ENCODE measurements around the gene EFS. TPM values are rescaled to one million over a fixed set of nuclear protein-coding genes. Genes with fewer than 3 reads are reported as not detected.

The EFS gene
- total and polyA plus RNA-seq, 2 donors (not counting 1 experiment from before 2014, with no cell fraction given) = not detected

DNA sequence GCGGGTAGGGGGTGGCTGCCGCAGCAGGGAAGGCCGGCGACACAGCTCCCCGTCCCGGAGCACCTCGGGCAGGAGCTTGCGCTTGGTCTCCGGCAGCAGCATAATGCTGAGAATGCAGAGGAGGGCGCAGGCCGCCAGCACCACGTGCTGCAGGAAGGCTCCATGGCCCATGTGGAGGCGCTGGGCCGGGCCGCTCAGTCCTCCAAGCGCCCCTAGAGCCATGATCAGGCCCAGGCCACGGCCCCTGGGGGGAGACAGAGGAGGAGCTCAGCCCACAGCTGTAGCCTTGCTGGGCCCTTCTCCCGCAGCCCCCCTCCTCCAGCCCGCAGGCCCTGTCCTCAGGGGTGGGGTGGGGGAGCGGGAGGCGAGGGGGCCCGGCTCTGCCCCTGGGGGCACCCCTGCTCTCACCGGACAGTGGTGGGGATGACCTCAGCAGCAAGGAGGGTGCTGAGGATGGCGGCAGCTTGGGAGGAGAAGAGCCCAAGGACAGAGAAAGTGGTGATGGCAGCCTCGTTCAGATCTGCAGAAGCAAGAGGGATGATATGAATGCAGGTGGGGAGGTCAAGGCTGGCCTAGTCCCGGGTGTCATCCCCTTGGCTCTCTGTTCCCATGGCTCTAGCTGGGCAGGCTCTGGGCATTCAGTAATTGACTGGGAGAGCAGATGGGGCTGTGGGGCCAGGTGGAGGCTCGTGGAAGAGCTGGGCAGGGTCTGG lies 18.1 kb downstream of the EFS start:
- TF ChIP-seq EZH2 (IDR thresholded peaks at IDR 0.05; ENCODE audit: borderline replicate concordance, insufficient read depth, low read depth, low read length, poor library complexity, severe bottlenecking) = no peak
- TF ChIP-seq, protein P1, sequence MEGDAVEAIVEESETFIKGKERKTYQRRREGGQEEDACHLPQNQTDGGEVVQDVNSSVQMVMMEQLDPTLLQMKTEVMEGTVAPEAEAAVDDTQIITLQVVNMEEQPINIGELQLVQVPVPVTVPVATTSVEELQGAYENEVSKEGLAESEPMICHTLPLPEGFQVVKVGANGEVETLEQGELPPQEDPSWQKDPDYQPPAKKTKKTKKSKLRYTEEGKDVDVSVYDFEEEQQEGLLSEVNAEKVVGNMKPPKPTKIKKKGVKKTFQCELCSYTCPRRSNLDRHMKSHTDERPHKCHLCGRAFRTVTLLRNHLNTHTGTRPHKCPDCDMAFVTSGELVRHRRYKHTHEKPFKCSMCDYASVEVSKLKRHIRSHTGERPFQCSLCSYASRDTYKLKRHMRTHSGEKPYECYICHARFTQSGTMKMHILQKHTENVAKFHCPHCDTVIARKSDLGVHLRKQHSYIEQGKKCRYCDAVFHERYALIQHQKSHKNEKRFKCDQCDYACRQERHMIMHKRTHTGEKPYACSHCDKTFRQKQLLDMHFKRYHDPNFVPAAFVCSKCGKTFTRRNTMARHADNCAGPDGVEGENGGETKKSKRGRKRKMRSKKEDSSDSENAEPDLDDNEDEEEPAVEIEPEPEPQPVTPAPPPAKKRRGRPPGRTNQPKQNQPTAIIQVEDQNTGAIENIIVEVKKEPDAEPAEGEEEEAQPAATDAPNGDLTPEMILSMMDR (IDR thresholded peaks at IDR 0.05) = no peak
- Histone ChIP-seq H3K79me2 (ENCODE audit: control insufficient read depth, insufficient read depth, low read length) (no peaks in the 10 kb centered on the region), H3K27ac (ENCODE audit: low read length in 2 of 2) (no peak overlapping the region), H3K9ac (ENCODE audit: low read length) (no peak overlapping the region), H4K20me1 (ENCODE audit: control insufficient read depth, insufficient read depth, low read length, poor library complexity, severe bottlenecking) (no peaks in the 10 kb centered on the region), H2AFZ (ENCODE audit: insufficient read depth, low read depth, low read length, poor library complexity, severe bottlenecking) (no peak overlapping the region), H3K4me3 (ENCODE audit: control extremely low read depth in 1 of 5, extremely low read depth in 1 of 5, insufficient read depth in 1 of 5, low read depth in 2 of 5, low read length in 4 of 5) (no peak overlapping the region), H3K9me3 (ENCODE audit: control extremely low read depth in 1 of 3, control insufficient read depth in 2 of 3, insufficient read depth in 1 of 3, low read length in 2 of 3) (peaks cover 0 to 3% (median 2%) of the 10 kb centered on the region in 3 donors), H3K27me3 (replicated peaks in 1 of 4; ENCODE audit: control extremely low read depth in 1 of 4, control insufficient read depth in 3 of 4, insufficient read depth in 4 of 4, low read length in 3 of 4) (peaks cover 0 to 21% (median 15%) of the 10 kb centered on the region in 4 experiments), H3K4me1 (ENCODE audit: control insufficient read depth in 2 of 2, insufficient read depth in 2 of 2, low read length in 2 of 2) (peaks cover 1 to 3% of the 10 kb centered on the region in 2 donors), H3K4me2 (replicated peaks; ENCODE audit: low read depth, low read length, poor library complexity, severe bottlenecking) (no peak overlapping the region), H3K36me3 (replicated peaks in 1 of 2; ENCODE audit: control extremely low read depth in 1 of 2, control insufficient read depth in 1 of 2, extremely low read depth in 1 of 2, insufficient read depth in 2 of 2, low read length in 1 of 2) (no peaks in the 10 kb centered on the region)
- 92% methylated on average over 25 of the region's 27 CpGs for WGBS (ENCODE audit: insufficient coverage)
- ATAC-seq (ENCODE audit: low read depth) = no peak
- Mint-ChIP-seq H3K4me3 (no peak overlapping the region), H3K4me1 (peaks cover 6% of the 10 kb centered on the region), H3K9me3 (ENCODE audit: insufficient read depth) (no peaks in the 10 kb centered on the region), H3K27ac (no peak overlapping the region), H3K27me3 (peaks cover 37% of the 10 kb centered on the region)
- DNase-seq = no peak
- intact Hi-C loops (cut with micrococcal nuclease) = no loop called here
- POLR2A ChIA-PET = no interaction called here
- CTCF ChIA-PET = no interaction called here

DNA sequence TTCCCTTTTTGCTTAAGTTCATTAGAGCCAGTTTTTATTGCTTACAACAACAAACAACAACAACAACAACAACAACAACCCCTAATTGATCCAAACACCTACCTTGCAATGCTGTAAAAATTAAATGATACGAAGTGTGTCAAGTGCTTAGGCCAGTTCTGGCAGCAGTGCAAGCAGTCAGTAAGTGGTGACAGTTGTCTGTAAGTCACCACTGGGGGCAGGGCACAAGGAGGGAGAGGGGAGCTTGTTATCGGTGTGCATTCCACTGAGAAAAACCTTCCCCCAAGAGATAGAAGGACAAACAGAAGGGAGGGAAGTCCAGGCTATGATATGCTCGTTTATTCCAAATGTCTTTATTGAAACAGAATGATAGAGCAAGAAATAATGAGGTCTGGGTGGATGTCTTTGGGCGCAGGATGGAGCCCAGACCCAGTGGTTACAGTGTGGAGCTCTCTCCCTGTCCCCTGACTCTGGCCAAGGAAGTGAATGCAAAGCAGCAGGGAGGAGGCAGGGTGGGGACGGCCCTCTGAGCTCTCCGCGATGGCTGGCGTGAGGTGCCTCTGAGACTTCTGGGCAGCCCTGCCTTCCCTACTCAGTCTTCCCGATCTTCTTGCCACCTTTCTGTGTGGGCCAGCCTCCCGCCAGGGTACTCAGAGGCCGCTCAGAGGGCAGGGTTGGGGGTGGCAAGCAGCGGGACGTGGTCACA lies 18.8 kb downstream of the EFS start:
- CTCF ChIA-PET = interaction anchor here (0.6 to 1.2 kb wide), 2 partner anchors 19 to 73 kb away, joined by 3 read pairs; no protein-coding TSS in a partner anchor
- intact Hi-C loops (cut with micrococcal nuclease) = no loop called here

More for the DNA sequence above, 18.8 kb downstream of the EFS start:
- ATAC-seq (ENCODE audit: low read depth) = no peak
- WGBS (ENCODE audit: insufficient coverage) = 96% methylated on average over 11 of the region's 13 CpGs
- no peaks in the 10 kb centered on the region for H3K4me1 ChIP-seq (ENCODE audit: control insufficient read depth in 2 of 2, insufficient read depth in 2 of 2, low read length in 2 of 2)
- H3K36me3 ChIP-seq (replicated peaks in 1 of 2; ENCODE audit: control extremely low read depth in 1 of 2, control insufficient read depth in 1 of 2, extremely low read depth in 1 of 2, insufficient read depth in 2 of 2, low read length in 1 of 2) = no peaks in the 10 kb centered on the region
- no peaks in the 10 kb centered on the region for H3K9me3 Mint-ChIP-seq (ENCODE audit: insufficient read depth)
- no peak overlapping the region for H3K9ac ChIP-seq (ENCODE audit: low read length)
- no peak overlapping the region for H3K4me2 ChIP-seq (replicated peaks; ENCODE audit: low read depth, low read length, poor library complexity, severe bottlenecking)
- H3K27me3 Mint-ChIP-seq = peaks cover 35% of the 10 kb centered on the region
- POLR2A ChIA-PET = no interaction called here
- no peak overlapping the region for H3K4me3 ChIP-seq (ENCODE audit: control extremely low read depth in 1 of 5, extremely low read depth in 1 of 5, insufficient read depth in 1 of 5, low read depth in 2 of 5, low read length in 4 of 5)
- H3K9me3 ChIP-seq (ENCODE audit: control extremely low read depth in 1 of 3, control insufficient read depth in 2 of 3, insufficient read depth in 1 of 3, low read length in 2 of 3) = peaks cover 0 to 1% (median 0%) of the 10 kb centered on the region in 3 donors
- no peak overlapping the region for H3K4me3 Mint-ChIP-seq
- no peaks in the 10 kb centered on the region for H4K20me1 ChIP-seq (ENCODE audit: control insufficient read depth, insufficient read depth, low read length, poor library complexity, severe bottlenecking)
- H3K27ac ChIP-seq (ENCODE audit: low read length in 2 of 2) = no peak overlapping the region
- H3K27me3 ChIP-seq (replicated peaks in 1 of 4; ENCODE audit: control extremely low read depth in 1 of 4, control insufficient read depth in 3 of 4, insufficient read depth in 4 of 4, low read length in 3 of 4) = peaks cover 0 to 14% (median 10%) of the 10 kb centered on the region in 4 experiments
- H3K4me1 Mint-ChIP-seq = peaks cover 2% of the 10 kb centered on the region
- no peaks in the 10 kb centered on the region for H3K79me2 ChIP-seq (ENCODE audit: control insufficient read depth, insufficient read depth, low read length)
- TF ChIP-seq, protein P1 (IDR thresholded peaks at IDR 0.05) = no peak
- no peak for DNase-seq
- H3K27ac Mint-ChIP-seq = no peak overlapping the region
- H2AFZ ChIP-seq (ENCODE audit: insufficient read depth, low read depth, low read length, poor library complexity, severe bottlenecking) = no peak overlapping the region

All from B cell (primary cell).